ENCODE data around the gene BAHCC1. TPM values are rescaled to one million over a fixed set of nuclear protein-coding genes. Genes with fewer than 3 reads are reported as not detected.
A peak's percentile ranks its signal among the peaks of the same experiment; 100 is the strongest.

BAHCC1 gene
- total RNA-seq, 1 experiment from 2014 or later, result 9.9 TPM

- TF ChIP-seq, protein P1, sequence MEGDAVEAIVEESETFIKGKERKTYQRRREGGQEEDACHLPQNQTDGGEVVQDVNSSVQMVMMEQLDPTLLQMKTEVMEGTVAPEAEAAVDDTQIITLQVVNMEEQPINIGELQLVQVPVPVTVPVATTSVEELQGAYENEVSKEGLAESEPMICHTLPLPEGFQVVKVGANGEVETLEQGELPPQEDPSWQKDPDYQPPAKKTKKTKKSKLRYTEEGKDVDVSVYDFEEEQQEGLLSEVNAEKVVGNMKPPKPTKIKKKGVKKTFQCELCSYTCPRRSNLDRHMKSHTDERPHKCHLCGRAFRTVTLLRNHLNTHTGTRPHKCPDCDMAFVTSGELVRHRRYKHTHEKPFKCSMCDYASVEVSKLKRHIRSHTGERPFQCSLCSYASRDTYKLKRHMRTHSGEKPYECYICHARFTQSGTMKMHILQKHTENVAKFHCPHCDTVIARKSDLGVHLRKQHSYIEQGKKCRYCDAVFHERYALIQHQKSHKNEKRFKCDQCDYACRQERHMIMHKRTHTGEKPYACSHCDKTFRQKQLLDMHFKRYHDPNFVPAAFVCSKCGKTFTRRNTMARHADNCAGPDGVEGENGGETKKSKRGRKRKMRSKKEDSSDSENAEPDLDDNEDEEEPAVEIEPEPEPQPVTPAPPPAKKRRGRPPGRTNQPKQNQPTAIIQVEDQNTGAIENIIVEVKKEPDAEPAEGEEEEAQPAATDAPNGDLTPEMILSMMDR (conservative IDR thresholded peaks at IDR 0.05; ENCODE audit: low read depth, low read length), result no peak
- TF ChIP-seq EZH2phosphoT487 (IDR thresholded peaks at IDR 0.05; ENCODE audit: borderline replicate concordance, low read length) (no peak), EZH2 (IDR thresholded peaks at IDR 0.05; ENCODE audit: low read length, unreplicated experiment) (no peak)
- peaks cover 21% of the 10 kb centered on the region for H3K4me1 ChIP-seq (ENCODE audit: insufficient read depth, low read length)
- H3K9ac ChIP-seq (ENCODE audit: low read length), result peak overlapping the region; percentile 95
- intact Hi-C loops (cut with micrococcal nuclease), result loop anchor here (10.0 kb wide), 2 partner anchors 116 to 144 kb away; partner anchors contain the start of gene ACTG1
- no peaks in the 10 kb centered on the region for H3K9me2 ChIP-seq (replicated peaks; ENCODE audit: low read length)
- peak overlapping the region; percentile 100 for H3K4me2 ChIP-seq (ENCODE audit: low read length)
- H3K36me3 ChIP-seq (ENCODE audit: low read depth, low read length), result no peaks in the 10 kb centered on the region
- BruUV-seq (replicated peaks), result no TSS peak
- H4K20me1 ChIP-seq (ENCODE audit: low read length), result no peaks in the 10 kb centered on the region
- POLR2A ChIA-PET (ENCODE audit: unreplicated experiment), result no interaction called here
- no peaks in the 10 kb centered on the region for H3F3A ChIP-seq (ENCODE audit: low read length, unreplicated experiment)
- H3K79me2 ChIP-seq (ENCODE audit: low read length), result peaks cover 84% of the 10 kb centered on the region
- peak overlapping the region; percentile 71; the same call in 1 of the 2 replicates for H2AFZ ChIP-seq (ENCODE audit: low read length)
- CTCF ChIA-PET, result no interaction called here
- ATAC-seq (no peak), DNase-seq (peak; percentile 33)
- H3K27me3 ChIP-seq (ENCODE audit: low read length), result no peaks in the 10 kb centered on the region
- H3K4me3 ChIP-seq (ENCODE audit: low read length), result peak overlapping the region; percentile 98
- H3K27ac ChIP-seq (ENCODE audit: low read length), result peak overlapping the region; percentile 80
- H3K9me3 ChIP-seq (ENCODE audit: low read length), result no peaks in the 10 kb centered on the region
Measured at GRCh38 chr17:81398832-81399411, 3.7 kb downstream of the BAHCC1 start.

GRCh38 chr17:81399481-81400153 lies 4.4 kb downstream of the BAHCC1 start:
- Histone ChIP-seq H2AFZ (ENCODE audit: low read length) (peak overlapping the region; percentile 49), H3K27ac (ENCODE audit: low read length) (peak overlapping the region; percentile 51), H3K27me3 (ENCODE audit: low read length) (no peaks in the 10 kb centered on the region), H3K36me3 (ENCODE audit: low read depth, low read length) (no peaks in the 10 kb centered on the region), H3K4me2 (ENCODE audit: low read length) (peak overlapping the region; percentile 82), H4K20me1 (ENCODE audit: low read length) (no peaks in the 10 kb centered on the region), H3K79me2 (ENCODE audit: low read length) (peaks cover 80% of the 10 kb centered on the region), H3K9me3 (ENCODE audit: low read length) (no peaks in the 10 kb centered on the region), H3K9ac (ENCODE audit: low read length) (peak overlapping the region; percentile 81), H3K4me1 (ENCODE audit: insufficient read depth, low read length) (peaks cover 15% of the 10 kb centered on the region), H3K9me2 (replicated peaks; ENCODE audit: low read length) (no peaks in the 10 kb centered on the region), H3K4me3 (ENCODE audit: low read length) (peak overlapping the region; percentile 86), H3F3A (ENCODE audit: low read length, unreplicated experiment) (no peaks in the 10 kb centered on the region)
- POLR2A ChIA-PET (ENCODE audit: unreplicated experiment), result no interaction called here
- TF ChIP-seq EZH2phosphoT487 (IDR thresholded peaks at IDR 0.05; ENCODE audit: borderline replicate concordance, low read length), result no peak
- TF ChIP-seq EZH2 (IDR thresholded peaks at IDR 0.05; ENCODE audit: low read length, unreplicated experiment), result no peak
- TF ChIP-seq, protein P1 (conservative IDR thresholded peaks at IDR 0.05; ENCODE audit: low read depth, low read length), result no peak
- ATAC-seq, result no peak
- DNase-seq, result peak; percentile 25
- BruUV-seq (replicated peaks), result no TSS peak
- CTCF ChIA-PET, result no interaction called here
- intact Hi-C loops (cut with micrococcal nuclease), result loop anchor here (2.0 to 10.0 kb wide), 3 partner anchors 85 to 145 kb away; partner anchors contain the start of gene ACTG1
